Spleen (tissue), 7 donors: Measurements from ENCODE around the gene CNN3.

Experiments
- CTCF ChIP-seq, 11 experiments: fragments of 200-600 bp in 7 of 11; fragments of 450-650 bp in 4 of 11; sonication (generic) in 4 of 11; IDR thresholded peaks in 8 of 11; conservative IDR thresholded peaks in 3 of 11; 1 replicate in 7 of 11; 2 replicates in 4 of 11; pipeline versions ENCODE4 v1.4.0 to v1.8.0; 2016 to 2021; ENCODE audit warnings: antibody characterized with exemption in 11 of 11, inconsistent platforms in 4 of 11, mild to moderate bottlenecking in 1 of 11
- POLR2A ChIP-seq, 3 donors: fragments of 450-650 bp; IDR thresholded peaks; one replicate each; pipeline ENCODE4 v1.5.1; 2017; ENCODE audit warnings: antibody characterized with exemption in 3 of 3, mild to moderate bottlenecking in 1 of 3
- POLR2AphosphoS5 ChIP-seq, 3 donors: sonication (generic); formaldehyde crosslinking; IDR thresholded peaks; one replicate each; pipeline ENCODE4 v1.5.1; 2017; ENCODE audit warnings: antibody characterized with exemption in 3 of 3
- donor health status: DM: no; HTN: no; CAD: no; lungs with moderate emphysema.
- donor health status: DM: no; HTN: no; CAD: no.
- donor health status: DM: no; HTN: no; CAD: no.

GRCh38 chr1:94966033-94966432 is 39.1 kb upstream of the CNN3 start:
- TF ChIP-seq CTCF (IDR thresholded peaks at IDR 0.05 in 8 of 11, conservative IDR thresholded peaks at IDR 0.05 in 3 of 11), result no peak
- TF ChIP-seq POLR2A (IDR thresholded peaks at IDR 0.05), result no peak
- TF ChIP-seq POLR2AphosphoS5 (IDR thresholded peaks at IDR 0.05), result no peak
